Common myeloid progenitor, CD34-positive (primary cell): ENCODE measurements around the gene PHF3.

Experiments
- CTCF ChIA-PET: fragments of 350-600 bp; sonication (Branson Sonifier 250); formaldehyde crosslinking; loops from one replicate; lab custom pipeline; 2021; ENCODE audit warnings: antibody characterized with exemption; lab: Charles Lee
- POLR2A ChIA-PET: fragments of 350-600 bp; sonication (Branson Sonifier 250); formaldehyde crosslinking; loops from one replicate; lab custom pipeline; 2021; ENCODE audit warnings: antibody characterized with exemption; lab: Charles Lee
- DNase-seq, 3 donors: peaks; one replicate each; pipeline versions ENCODE4 v3.0.0 to v3.0.0-alpha.2; 2013
- H3K27ac ChIP-seq, 2 experiments: 1 replicate in 1 of 2; 2 replicates in 1 of 2; pipeline ENCODE4 v1.7.0; 2013; ENCODE audit warnings: inconsistent platforms in 2 of 2, low read length in 2 of 2, mild to moderate bottlenecking in 2 of 2, low read depth in 1 of 2, moderate library complexity in 1 of 2; ENCODE audit not compliant: severe bottlenecking in 2 of 2, insufficient read depth in 1 of 2, poor library complexity in 1 of 2
- H3K27me3 ChIP-seq, 5 experiments: replicated peaks in 2 of 5; 1 replicate in 3 of 5; 2 replicates in 2 of 5; pipeline versions ENCODE4 v1.6.1 to v1.7.0; 2013; ENCODE audit warnings: low read length in 4 of 5, mild to moderate bottlenecking in 2 of 5, moderate library complexity in 2 of 5, inconsistent platforms in 1 of 5; ENCODE audit not compliant: insufficient read depth in 5 of 5, control insufficient read depth in 4 of 5
- H3K36me3 ChIP-seq, 4 experiments: 1 replicate in 2 of 4; 2 replicates in 2 of 4; pipeline versions ENCODE4 v1.6.1 to v1.7.0; 2013; ENCODE audit warnings: low read length in 3 of 4, control low read depth in 1 of 4, mild to moderate bottlenecking in 1 of 4; ENCODE audit not compliant: control insufficient read depth in 4 of 4, insufficient read depth in 4 of 4
- H3K4me1 ChIP-seq, 4 experiments: 1 replicate in 3 of 4; 2 replicates in 1 of 4; pipeline versions ENCODE4 v1.6.1 to v1.7.1; 2013; ENCODE audit warnings: low read length in 3 of 4, mild to moderate bottlenecking in 3 of 4, control low read depth in 1 of 4, inconsistent platforms in 1 of 4, moderate library complexity in 1 of 4; ENCODE audit not compliant: control insufficient read depth in 4 of 4, insufficient read depth in 4 of 4; ENCODE audit errors: control extremely low read depth in 1 of 4
- H3K4me3 ChIP-seq, 7 experiments: 1 replicate in 4 of 7; 2 replicates in 3 of 7; pipeline versions ENCODE4 v1.5.1 to v1.7.0; 2013; ENCODE audit warnings: mild to moderate bottlenecking in 7 of 7, low read length in 6 of 7, moderate library complexity in 6 of 7, inconsistent platforms in 2 of 7, low read depth in 2 of 7, control low read depth in 1 of 7; ENCODE audit not compliant: insufficient read depth in 4 of 7, control insufficient read depth in 1 of 7; ENCODE audit errors: extremely low read depth in 1 of 7
- H3K9me3 ChIP-seq, 5 experiments: 1 replicate in 4 of 5; 2 replicates in 1 of 5; pipeline versions ENCODE4 v1.6.1 to v1.7.1; 2013; ENCODE audit warnings: low read length in 4 of 5, mild to moderate bottlenecking in 2 of 5, inconsistent platforms in 1 of 5, low read depth in 1 of 5, moderate library complexity in 1 of 5; ENCODE audit not compliant: control insufficient read depth in 4 of 5, insufficient read depth in 2 of 5; ENCODE audit errors: control extremely low read depth in 1 of 5
- WGBS: methylation state at CpG from one replicate; pipeline ENCODE4 v1.1.5; 2013; ENCODE audit not compliant: insufficient coverage; 5-methylcytosine and 5-hydroxymethylcytosine counted together

Gene PHF3

GRCh38 chr6:63689421-63689820 is 53.8 kb downstream of the PHF3 start:
- ChIA-PET CTCF (interaction anchor here (0.9 to 3.5 kb wide), 9 partner anchors 9 to 337 kb away, joined by 3 to 15 read pairs (median 5); partner anchors contain the start of gene PHF3), POLR2A (no interaction called here)
- peak in 1 of 3 donors; percentile 13 for DNase-seq

GRCh38 chr6:63690221-63690620 is 54.6 kb downstream of the PHF3 start:
- ChIA-PET POLR2A (no interaction called here), CTCF (interaction anchor here (0.9 to 3.5 kb wide), 9 partner anchors 10 to 338 kb away, joined by 3 to 15 read pairs (median 5); partner anchors contain the start of gene PHF3)
- no peak overlapping the region for H3K27ac ChIP-seq

More at GRCh38 chr6:63689421-63689820, 53.8 kb downstream of the PHF3 start:
- Histone ChIP-seq H3K36me3 (peaks cover 6 to 25% (median 19%) of the 10 kb centered on the region in 4 experiments), H3K9me3 (no peaks in the 10 kb centered on the region), H3K27ac (peak overlapping the region in 1 of 2 experiments; percentile 6), H3K4me1 (peaks cover 0 to 18% (median 9%) of the 10 kb centered on the region in 4 experiments), H3K4me3 (no peak overlapping the region), H3K27me3 (no peaks in the 10 kb centered on the region)
- WGBS = 100% methylated on average over 1 of the region's 2 CpGs

GRCh38 chr6:63705707-63706106 is 70.1 kb downstream of the PHF3 start:
- no peak overlapping the region for H3K4me3 ChIP-seq
- ChIA-PET POLR2A (no interaction called here), CTCF (interaction anchor here (0.6 to 3.4 kb wide), 2 partner anchors 16 to 107 kb away, joined by 3 to 15 read pairs; no protein-coding TSS in a partner anchor)
- H3K27ac ChIP-seq = no peak overlapping the region
- H3K4me1 ChIP-seq = no peaks in the 10 kb centered on the region
- H3K9me3 ChIP-seq = no peaks in the 10 kb centered on the region
- WGBS = 100% methylated on average over 1 of the region's 2 CpGs
- no peaks in the 10 kb centered on the region for H3K27me3 ChIP-seq
- no peak for DNase-seq
- peaks cover 25 to 78% (median 50%) of the 10 kb centered on the region in 4 experiments for H3K36me3 ChIP-seq

More at GRCh38 chr6:63690221-63690620, 54.6 kb downstream of the PHF3 start:
- peak in 2 of 3 donors; percentile 20 to 28 for DNase-seq
- Histone ChIP-seq H3K36me3 (peaks cover 3 to 22% (median 18%) of the 10 kb centered on the region in 4 experiments), H3K4me3 (no peak overlapping the region), H3K9me3 (no peaks in the 10 kb centered on the region), H3K4me1 (peaks cover 0 to 18% (median 9%) of the 10 kb centered on the region in 4 experiments), H3K27me3 (no peaks in the 10 kb centered on the region)

- no peak overlapping the region for H3K27ac ChIP-seq
- CTCF ChIA-PET = no interaction called here
- no peaks in the 10 kb centered on the region for H3K9me3 ChIP-seq
- 85% methylated on average over 2 of the region's 2 CpGs for WGBS
- H3K4me1 ChIP-seq = no peaks in the 10 kb centered on the region
- POLR2A ChIA-PET = no interaction called here
- no peak overlapping the region for H3K4me3 ChIP-seq
- peaks cover 26 to 79% (median 56%) of the 10 kb centered on the region in 4 experiments for H3K36me3 ChIP-seq
- no peak for DNase-seq
- no peaks in the 10 kb centered on the region for H3K27me3 ChIP-seq
Observed at GRCh38 chr6:63706630-63707029, 71.0 kb downstream of the PHF3 start.

- ChIA-PET CTCF (no interaction called here), POLR2A (no interaction called here)
- Histone ChIP-seq H3K27me3 (no peaks in the 10 kb centered on the region), H3K27ac (no peak overlapping the region), H3K4me3 (no peak overlapping the region), H3K36me3 (peaks cover 28 to 86% (median 63%) of the 10 kb centered on the region in 4 experiments), H3K4me1 (no peaks in the 10 kb centered on the region), H3K9me3 (no peaks in the 10 kb centered on the region)
- no peak for DNase-seq
- no CpG with 5 or more reads among the region's 1 CpG for WGBS
Observed at GRCh38 chr6:63708631-63709030, 73.0 kb downstream of the PHF3 start.

- DNase-seq = no peak
- Histone ChIP-seq H3K4me1 (no peaks in the 10 kb centered on the region), H3K36me3 (peaks cover 26 to 83% (median 61%) of the 10 kb centered on the region in 4 experiments), H3K9me3 (no peaks in the 10 kb centered on the region), H3K27me3 (no peaks in the 10 kb centered on the region), H3K27ac (no peak overlapping the region), H3K4me3 (no peak overlapping the region)
- ChIA-PET POLR2A (no interaction called here), CTCF (no interaction called here)
Observed at GRCh38 chr6:63709148-63709547, 73.5 kb downstream of the PHF3 start.

- POLR2A ChIA-PET = no interaction called here
- 100% methylated on average over 6 of the region's 6 CpGs for whole genome bisulfite sequencing
Observed at GRCh38 chr6:63713332-63713731, 77.7 kb downstream of the PHF3 start.

More at GRCh38 chr6:63713332-63713731, 77.7 kb downstream of the PHF3 start:
- Histone ChIP-seq H3K9me3 (no peaks in the 10 kb centered on the region), H3K4me3 (no peak overlapping the region), H3K4me1 (no peaks in the 10 kb centered on the region), H3K36me3 (peaks cover 21 to 53% (median 41%) of the 10 kb centered on the region in 4 experiments), H3K27ac (no peak overlapping the region), H3K27me3 (no peaks in the 10 kb centered on the region)
- CTCF ChIA-PET = no interaction called here
- DNase-seq = no peak
